AG04449 (cell line): Measurements from ENCODE around the gene ARID3C.

ENCODE experiments used
- CTCF ChIA-PET: fragments of 350-600 bp; formaldehyde crosslinking; extraction: SDS; loops from one replicate; lab custom pipeline; 2021; ENCODE audit warnings: antibody characterized with exemption; lab: Yijun Ruan, JAX
- POLR2A ChIA-PET: fragments of 400-600, 350-600 bp; formaldehyde crosslinking; extraction: SDS; loops from one replicate; lab custom pipeline; 2020; ENCODE audit warnings: antibody characterized with exemption, inconsistent platforms; lab: Yijun Ruan, JAX
- DNase-seq: peaks from one replicate; pipeline ENCODE4 v3.0.0-alpha.2; 2010; ENCODE audit warnings: low read depth, low spot score
- H3K4me3 ChIP-seq: 2 replicates; pipeline ENCODE4 v1.5.1; 2011; ENCODE audit warnings: low read depth, mild to moderate bottlenecking, control low read depth, low read length
- CTCF ChIP-seq: IDR thresholded peaks from one replicate; pipeline ENCODE4 v1.5.1; 2011; ENCODE audit warnings: mild to moderate bottlenecking, moderate library complexity, low read length, control low read depth, inconsistent platforms; ENCODE audit not compliant: insufficient read depth; ENCODE audit errors: missing control alignments

Gene ARID3C

GRCh38 chr9:34628656-34629490 lies at the start of gene ARID3C:
TSS of gene ARID3C (minus strand) at chr9:34629066. CDS start at chr9:34628014, 1,052 bp downstream.
- CTCF ChIA-PET, result interaction anchor here (1.6 to 10.9 kb wide), 5 partner anchors 7 to 74 kb away, joined by 3 to 274 read pairs (median 8); partner anchors contain the start of genes DCTN3, RPP25L and SIGMAR1
- no peak for DNase-seq
- H3K4me3 ChIP-seq, result peak within 1 kb of the TSS; percentile 39
- TF ChIP-seq CTCF, result no peak
- POLR2A ChIA-PET, result no interaction called here

GRCh38 chr9:34675869-34676268 lies 47.0 kb upstream of the ARID3C start:
- TF ChIP-seq CTCF, result no peak
- POLR2A ChIA-PET, result no interaction called here
- CTCF ChIA-PET, result interaction anchor here (0.8 to 5.0 kb wide), 6 partner anchors 9 to 25 kb away, joined by 3 to 70 read pairs (median 7); partner anchors contain the start of gene CCL19
- DNase-seq, result no peak
- H3K4me3 ChIP-seq, result no peak overlapping the region

- POLR2A ChIA-PET, result no interaction called here
- TF ChIP-seq CTCF, result peak; percentile 87
- no peak for DNase-seq
- CTCF ChIA-PET, result interaction anchor here (0.6 to 5.0 kb wide), 7 partner anchors 9 to 41 kb away, joined by 3 to 70 read pairs (median 4); partner anchors contain the start of gene CCL19
- H3K4me3 ChIP-seq, result no peak overlapping the region
Observed at GRCh38 chr9:34675048-34675714, 46.3 kb upstream of the ARID3C start.

- TF ChIP-seq CTCF, result no peak
- CTCF ChIA-PET, result interaction anchor here (1.1 to 5.0 kb wide), 3 partner anchors 10 to 27 kb away, joined by 5 to 70 read pairs (median 10); no protein-coding TSS in a partner anchor
- DNase-seq, result no peak
- no peak overlapping the region for H3K4me3 ChIP-seq
- POLR2A ChIA-PET, result no interaction called here
Observed at GRCh38 chr9:34674440-34674839, 45.6 kb upstream of the ARID3C start.

GRCh38 chr9:34671307-34671706 lies 42.4 kb upstream of the ARID3C start:
- TF ChIP-seq CTCF, result no peak
- ChIA-PET CTCF (interaction anchor here (1.3 to 2.3 kb wide), 3 partner anchors 27 to 31 kb away, joined by 4 to 14 read pairs (median 6); no protein-coding TSS in a partner anchor), POLR2A (no interaction called here)
- no peak for DNase-seq
- H3K4me3 ChIP-seq, result no peak overlapping the region
